HepG2 (cell line): ENCODE data around the gene TIMM44. TPM values are rescaled to one million over a fixed set of nuclear protein-coding genes. Genes with fewer than 3 reads are reported as not detected.

ENCODE experiments used
- ATAC-seq: fragments of 200-7000 bp; cut with Tn5 transposase; 3 replicates; pipeline ENCODE4 v1.9.1; 2020; ENCODE audit warnings: mild to moderate bottlenecking, moderate library complexity
- BruUV-seq: library from RNA; stranded (reverse); fragments of 400-500 nt; replicated peaks from 2 replicates; lab custom pipeline; 2021; lab: Mats Ljungman, UMichigan
- CTCF ChIA-PET: fragments of 300-600 bp; formaldehyde crosslinking; extraction: SDS; loops from one replicate; lab custom pipeline; 2021; ENCODE audit warnings: low total read pairs, inconsistent platforms, low intra/inter-chr PET ratio; lab: Yijun Ruan, JAX
- POLR2A ChIA-PET: fragments of 350-600 bp; sonication (Branson Sonifier 250); formaldehyde crosslinking; loops from one replicate; lab custom pipeline; 2020; ENCODE audit warnings: antibody characterized with exemption, inconsistent platforms; lab: Yijun Ruan, JAX
- DNase-seq: peaks from one replicate; pipeline ENCODE4 v3.0.0-alpha.2; 2015; ENCODE audit warnings: low spot score
- FAIRE-seq: peaks from 3 replicates; lab custom pipeline; 2011; peaks lifted over from hg19 to GRCh38; lab: Jason Lieb, UNC
- H2AFZ ChIP-seq: one replicate; pipeline ENCODE4 v1.6.1; 2011; ENCODE audit warnings: low read length, inconsistent platforms
- H3K27ac ChIP-seq: fragments of 300-600 bp; 3 replicates; pipeline ENCODE4 v1.8.0; 2011; ENCODE audit warnings: mixed run types, mild to moderate bottlenecking, mixed read lengths, low read length, inconsistent platforms; ENCODE audit not compliant: insufficient read depth; ENCODE audit errors: extremely low read length
- H3K27me3 ChIP-seq, 2 experiments: fragments of 200-600 bp in 1 of 2; 2 replicates in 1 of 2; 3 replicates in 1 of 2; pipeline versions ENCODE4 v1.6.0 to v1.8.0; 2011; ENCODE audit warnings: low read length in 2 of 2, mild to moderate bottlenecking in 2 of 2, moderate library complexity in 2 of 2, inconsistent platforms in 1 of 2; ENCODE audit not compliant: insufficient read depth in 2 of 2, control insufficient read depth in 1 of 2
- H3K36me3 ChIP-seq, 2 experiments: fragments of 200-600 bp in 1 of 2; replicated peaks in 1 of 2; 2 replicates in 1 of 2; 3 replicates in 1 of 2; pipeline versions ENCODE4 v1.5.1 to v1.8.0; 2011; ENCODE audit warnings: low read length in 2 of 2, inconsistent platforms in 1 of 2; ENCODE audit not compliant: insufficient read depth in 2 of 2, control insufficient read depth in 1 of 2
- H3K4me1 ChIP-seq: 2 replicates; pipeline ENCODE4 v1.5.1; 2012; ENCODE audit warnings: low read length, inconsistent platforms; ENCODE audit not compliant: insufficient read depth
- H3K4me2 ChIP-seq: 2 replicates; pipeline ENCODE4 v1.6.0; 2011; ENCODE audit warnings: low read depth, low read length, inconsistent platforms
- H3K4me3 ChIP-seq, 3 experiments: fragments of 200-600 bp in 1 of 3; sonication (generic), shearing (Covaris generic) in 1 of 3; replicated peaks in 1 of 3; 2 replicates each; pipeline ENCODE4 v1.5.1; 2011 to 2016; ENCODE audit warnings: low read length in 3 of 3, inconsistent platforms in 2 of 3, low read depth in 2 of 3, mild to moderate bottlenecking in 2 of 3, control low read depth in 1 of 3, mixed read lengths in 1 of 3; ENCODE audit not compliant: insufficient read depth in 1 of 3
- H3K79me2 ChIP-seq: one replicate; pipeline ENCODE4 v1.6.1; 2011; ENCODE audit warnings: low read length, inconsistent platforms; ENCODE audit not compliant: insufficient read depth
- H3K9ac ChIP-seq: 2 replicates; pipeline ENCODE4 v1.6.0; 2011; ENCODE audit warnings: mild to moderate bottlenecking, low read depth, low read length, inconsistent platforms; ENCODE audit not compliant: insufficient read depth
- H3K9me3 ChIP-seq: 2 replicates; pipeline ENCODE4 v1.5.1; 2012; ENCODE audit warnings: mild to moderate bottlenecking, low read length
- H4K20me1 ChIP-seq: 2 replicates; pipeline ENCODE4 v1.6.0; 2011; ENCODE audit warnings: inconsistent platforms, mild to moderate bottlenecking, low read length, moderate library complexity; ENCODE audit not compliant: insufficient read depth
- AGO2 ChIP-seq: fragments of 200-400 bp; formaldehyde crosslinking; optimal IDR thresholded peaks from 2 replicates; pipeline ENCODE3; 2017; ENCODE audit warnings: mild to moderate bottlenecking, low read depth, low read length, moderate library complexity
- ARHGAP35 ChIP-seq: sonication (generic); formaldehyde crosslinking; IDR thresholded peaks from 2 replicates; pipeline ENCODE4 v1.9.0; 2022; ENCODE audit warnings: mild to moderate bottlenecking, inconsistent platforms, moderate library complexity, missing genetic modification reagents, borderline replicate concordance
- ERF ChIP-seq: IDR thresholded peaks from 2 replicates; pipeline ENCODE4 v1.6.1; 2018; ENCODE audit warnings: missing biosample characterization, missing genetic modification reagents
- HNRNPLL ChIP-seq: fragments of 200-400 bp; formaldehyde crosslinking; IDR thresholded peaks from 2 replicates; pipeline ENCODE4 v1.6.1; 2017; ENCODE audit warnings: mild to moderate bottlenecking, low read depth, low read length; ENCODE audit not compliant: poor library complexity, severe bottlenecking
- MBD4 ChIP-seq: IDR thresholded peaks from 2 replicates; pipeline ENCODE4 v1.6.1; 2012; ENCODE audit warnings: low read length, inconsistent platforms, borderline replicate concordance
- PBX2 ChIP-seq: IDR thresholded peaks from 2 replicates; pipeline ENCODE4 v1.6.1; 2016; ENCODE audit warnings: control low read depth
- RBFOX2 ChIP-seq: fragments of 200-400 bp; formaldehyde crosslinking; IDR thresholded peaks from 2 replicates; pipeline ENCODE4 v1.6.1; 2017; ENCODE audit warnings: low read depth, mild to moderate bottlenecking, low read length
- SRSF1 ChIP-seq: fragments of 200-400 bp; formaldehyde crosslinking; optimal IDR thresholded peaks from 2 replicates; pipeline ENCODE3; 2017; ENCODE audit warnings: mild to moderate bottlenecking, low read depth, low read length, moderate library complexity
- ZFYVE20 ChIP-seq: sonication (generic); formaldehyde crosslinking; IDR thresholded peaks from 2 replicates; pipeline ENCODE4 v1.8.0; 2023; ENCODE audit warnings: low read depth, mild to moderate bottlenecking, moderate library complexity, missing genetic modification reagents, borderline replicate concordance
- ZNF17 ChIP-seq: sonication (generic); formaldehyde crosslinking; IDR thresholded peaks from 2 replicates; pipeline ENCODE4 v1.5.0; 2020; ENCODE audit warnings: mild to moderate bottlenecking, missing genetic modification reagents
- ZSCAN31 ChIP-seq: sonication (generic); formaldehyde crosslinking; IDR thresholded peaks from 2 replicates; pipeline ENCODE4 v1.5.0; 2020; ENCODE audit warnings: low read depth, mild to moderate bottlenecking, missing genetic modification reagents
- whole genome bisulfite sequencing: methylation state at CpG from one replicate; pipeline ENCODE4 v1.1.6; 2017; ENCODE audit warnings: low lambda C conversion rate; 5-methylcytosine and 5-hydroxymethylcytosine counted together
- in situ Hi-C: cut with HindIII; loops from 2 replicates; pipeline ENCODE4 v1.10.0; 2017; ENCODE audit warnings: low pct_unique_long_range_greater_than_20kb; ENCODE audit not compliant: extremely low pct_ligation_motif_present
- intact Hi-C: fragments of 100-400 bp; cut with micrococcal nuclease; formaldehyde crosslinking; loops from one replicate; pipeline ENCODE4 v1.10.0; 2022; ENCODE audit not compliant: unreplicated experiment
- polyA plus RNA-seq, 8 experiments: library from polyadenylated mRNA; depleted of rRNA in 3 of 8; stranded (reverse) in 7 of 8; unstranded in 1 of 8; fragments of >200 nt; fragmentation: Illumina TruSeq in 4 of 8; extraction: Trizol in 4 of 8; gene quantifications; 2 replicates each; pipeline versions ENCODE4 v1.2.1 to v1.2.3, GENCODE V29; 2011 to 2016; ENCODE audit warnings: low read depth in 4 of 8, missing spikeins in 1 of 8, mixed read lengths in 1 of 8; ENCODE audit not compliant: insufficient read depth in 1 of 8
- total RNA-seq, 5 experiments: library from RNA; depleted of rRNA; stranded (reverse); fragments of >200 nt; fragmentation: Illumina TruSeq; extraction: Trizol; gene quantifications; 2 replicates each; pipeline ENCODE4 v1.2.3, GENCODE V29; 2016; ENCODE audit warnings: low read depth in 1 of 5

TIMM44 gene
- total and polyA plus RNA-seq, 2 of the 13 experiments (the other 11 are each of a cell fraction or from before 2014, with no cell fraction given): 42.9 to 72.6 TPM

GRCh38 chr19:7912697-7913564 lies 30.5 kb downstream of the TIMM44 start:
- FAIRE-seq (no peak), DNase-seq (no peak), ATAC-seq (no peak)
- ChIA-PET CTCF (no interaction called here), POLR2A (interaction anchor here (1.9 to 2.6 kb wide), 2 partner anchors 8 to 9 kb away, joined by 6 to 8 read pairs; partner anchors contain the start of genes MAP2K7 and SNAPC2)
- no peak overlapping the region for H2AFZ ChIP-seq
- no peaks in the 10 kb centered on the region for H3K27me3 ChIP-seq
- intact Hi-C loops: no loop called here
- no peaks in the 10 kb centered on the region for H3K9me3 ChIP-seq
- TF ChIP-seq AGO2: peak; percentile 80
- TF ChIP-seq MBD4: no peak
- no peak for TF ChIP-seq ZSCAN31
- no peak for TF ChIP-seq PBX2 (CRISPR knock-in tag)
- TF ChIP-seq ERF (CRISPR knock-in tag): no peak
- TF ChIP-seq ARHGAP35 (CRISPR knock-in tag): no peak
- TF ChIP-seq ZFYVE20 (CRISPR knock-in tag): no peak
- peak; percentile 16 for TF ChIP-seq HNRNPLL
- TF ChIP-seq ZNF17 (CRISPR knock-in tag): no peak
- 0 out of 2 replicates have a peak, but pooled peaks have one; percentile 28 for TF ChIP-seq RBFOX2
- peak; percentile 19 for TF ChIP-seq SRSF1
- in situ Hi-C loops: no loop called here
- H3K4me1 ChIP-seq: peaks cover 19% of the 10 kb centered on the region
- H3K4me2 ChIP-seq: no peak overlapping the region
- no peak overlapping the region for H3K9ac ChIP-seq
- no peak overlapping the region for H3K27ac ChIP-seq
- H3K36me3 ChIP-seq: peaks cover 4 to 20% of the 10 kb centered on the region in 2 experiments; a peak in 3 of 5 replicates
- 97% methylated on average over 37 of the region's 39 CpGs for WGBS
- H3K79me2 ChIP-seq: no peaks in the 10 kb centered on the region
- H3K4me3 ChIP-seq: no peak overlapping the region
- BruUV-seq: no TSS peak
- peaks cover 3% of the 10 kb centered on the region; the same call in 1 of the 2 replicates for H4K20me1 ChIP-seq
